ENCODE results near the gene TLR5.
A peak's percentile ranks its signal among the peaks of the same experiment; 100 is the strongest.

Gene TLR5

DNA sequence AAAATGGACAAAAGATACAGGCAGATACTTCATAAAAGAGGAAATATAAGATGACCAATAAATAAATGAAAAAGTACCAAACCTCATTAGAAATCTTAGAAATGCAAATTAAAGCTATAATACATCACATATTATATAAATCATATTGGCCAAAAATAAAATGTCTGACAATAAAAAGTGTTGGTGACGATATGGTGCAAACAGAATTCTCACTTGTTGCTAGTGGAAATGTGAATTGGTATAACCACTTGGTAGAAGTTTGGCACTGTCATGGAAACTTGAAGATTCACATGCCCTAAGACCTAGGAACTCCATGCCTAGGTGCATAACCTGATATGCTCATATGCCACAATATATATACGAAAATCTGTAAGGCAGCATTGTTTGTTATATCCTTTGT is 4.4 kb upstream of the TLR5 start:
- no peak for DNase-seq (ENCODE audit: low spot score)

DNA sequence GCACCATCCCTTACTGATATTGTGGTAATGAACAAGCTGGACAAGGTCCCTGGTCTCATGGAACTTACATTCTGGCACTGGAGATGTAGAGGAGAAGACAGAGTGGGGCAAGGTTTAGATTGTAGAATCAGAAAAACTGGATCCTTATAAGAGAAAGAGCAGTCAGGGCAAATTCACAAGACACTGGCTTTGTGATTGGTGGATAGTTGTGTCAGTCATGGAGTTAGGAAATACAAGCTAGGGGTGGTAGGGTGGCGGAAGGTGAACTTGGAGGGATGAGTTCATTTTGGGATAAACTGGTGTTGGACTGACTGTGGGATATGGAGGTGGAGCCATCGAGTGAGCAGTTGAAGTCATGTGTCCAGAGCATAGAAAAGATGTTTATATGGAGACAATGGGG is 3.7 kb upstream of the TLR5 start:
- DNase-seq (ENCODE audit: low spot score): no peak

DNA sequence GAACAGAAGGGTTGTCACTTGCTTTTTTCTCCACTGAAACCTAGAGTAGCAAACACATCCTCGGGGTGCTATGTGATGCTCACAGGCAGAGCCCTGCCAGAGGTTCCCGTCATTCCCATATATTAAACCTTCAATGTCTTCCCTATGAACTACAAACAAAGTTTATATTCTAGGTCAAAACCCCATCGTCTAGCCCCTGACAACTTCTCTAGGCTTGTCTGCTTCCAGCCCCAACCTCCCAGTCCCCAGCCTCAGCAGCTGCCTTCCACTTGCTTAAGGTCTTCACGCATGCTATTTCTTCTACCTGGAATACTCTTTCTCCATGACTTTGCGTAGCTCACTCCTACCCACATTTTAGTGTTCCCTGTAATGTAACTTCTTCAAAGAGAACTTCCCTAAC is 1.9 kb upstream of the TLR5 start:
- no peak for DNase-seq (ENCODE audit: low spot score)

DNA sequence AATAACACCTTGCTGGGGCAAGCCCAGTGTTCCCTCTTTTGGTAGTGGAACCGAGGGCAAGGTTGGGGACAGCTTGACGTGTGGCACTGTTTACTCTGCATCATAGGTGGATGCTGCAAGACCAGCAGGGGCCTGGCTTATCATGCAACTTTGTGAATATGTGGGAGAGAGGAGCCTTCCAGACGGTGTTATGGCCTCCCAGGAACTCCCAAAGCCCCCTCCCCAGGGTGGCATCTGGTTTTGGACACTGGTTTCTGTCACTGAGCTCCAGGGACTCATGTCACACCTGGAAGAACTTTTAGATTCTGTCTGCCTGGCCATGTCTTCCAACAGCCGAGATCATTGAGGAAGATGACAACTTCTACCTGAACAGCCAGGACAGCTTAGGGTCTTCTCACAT is 1.4 kb upstream of the TLR5 start:
- no peak for DNase-seq (ENCODE audit: low spot score)

DNA sequence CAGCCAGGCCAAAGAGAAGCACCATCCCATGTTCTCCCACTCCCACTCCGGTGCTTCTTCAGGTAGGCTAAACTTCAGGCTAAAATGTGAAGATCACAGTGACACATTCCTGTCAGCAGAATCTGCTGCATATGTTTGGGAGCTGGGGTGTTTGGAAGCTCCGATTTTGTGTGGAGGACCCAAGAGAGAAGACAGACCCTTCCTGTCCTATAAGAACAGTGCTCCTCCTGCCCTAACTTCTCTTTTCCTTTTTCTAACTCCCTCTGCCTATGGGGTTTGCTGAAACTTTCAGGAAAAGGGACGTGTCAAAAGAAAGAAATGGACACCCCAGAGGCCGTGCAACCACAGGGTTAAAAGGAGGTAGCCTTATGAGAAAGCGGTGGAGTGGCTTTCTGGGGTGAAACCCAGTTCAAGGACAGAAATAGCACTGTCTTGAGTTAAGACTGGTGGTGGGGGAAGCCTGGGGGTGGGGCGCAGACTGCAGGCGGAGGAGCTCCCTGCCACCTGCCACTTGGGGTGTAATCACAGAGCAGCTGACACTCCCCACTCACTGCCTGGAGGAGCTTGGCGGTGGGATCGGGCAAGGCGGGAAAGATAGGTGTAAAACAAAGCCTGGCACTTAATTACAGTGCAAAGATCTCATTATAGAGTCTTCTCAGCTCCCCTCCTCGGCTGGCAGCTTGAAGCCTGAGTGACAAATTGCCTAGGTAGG is 645 bp upstream of the TLR5 start:
- no peak for DNase-seq (ENCODE audit: low spot score)

DNA sequence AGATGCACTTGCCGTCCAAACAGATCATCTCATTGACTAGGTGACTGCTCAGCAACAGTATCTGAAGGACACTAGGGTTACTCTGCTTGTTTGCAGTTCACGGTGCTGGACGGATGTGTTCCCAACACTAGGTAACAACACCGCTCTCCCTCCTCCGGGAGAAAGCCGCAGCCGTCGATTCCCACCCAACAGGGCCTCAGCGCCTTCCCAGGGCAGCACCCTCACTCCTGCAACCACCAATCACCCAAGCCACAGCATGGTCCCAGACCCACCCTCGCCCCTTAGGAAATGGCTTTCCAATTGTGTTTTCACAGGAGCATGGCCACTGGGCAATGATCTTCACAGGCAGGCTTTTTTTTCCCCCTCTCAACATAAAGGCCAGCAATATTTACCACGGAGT is 779 bp downstream of the TLR5 start:
- DNase-seq (ENCODE audit: low spot score): no peak

DNA sequence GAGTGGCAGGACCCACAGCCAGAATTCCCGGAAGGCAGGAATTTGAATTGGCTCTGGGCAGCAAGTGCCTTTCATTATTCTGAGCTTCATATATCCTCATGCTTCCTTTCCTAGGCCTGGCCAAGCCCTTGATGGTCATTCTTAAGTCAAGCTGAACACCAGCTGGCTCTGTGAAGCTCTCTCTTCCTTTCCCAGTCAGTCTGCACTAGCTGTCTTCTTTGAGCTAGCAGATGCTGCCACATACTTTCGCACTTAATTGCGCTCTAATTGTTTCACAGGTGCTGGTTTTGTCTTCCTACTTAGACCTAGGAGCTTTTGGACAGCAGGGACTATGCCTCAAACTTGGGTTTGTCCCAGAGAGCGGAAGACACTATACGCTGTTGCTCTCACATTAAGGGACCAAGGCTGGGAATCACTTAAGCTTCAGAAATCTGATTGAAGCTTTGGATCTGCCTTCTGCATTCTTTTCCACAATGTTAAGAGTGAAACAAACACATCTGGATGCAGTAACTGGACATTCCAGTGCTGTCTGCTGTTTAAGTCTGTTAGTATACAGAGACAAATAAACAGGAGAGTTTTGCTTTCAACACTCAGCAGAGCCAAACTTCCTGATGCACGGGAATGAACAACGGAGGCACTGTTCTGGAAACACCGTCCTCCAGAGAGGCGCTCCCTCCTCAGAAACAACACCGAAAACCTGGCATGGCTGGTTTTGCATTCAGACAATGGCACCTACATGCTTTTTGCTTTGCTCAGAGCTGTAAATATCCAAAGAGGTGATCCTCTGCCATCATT is 2.2 kb downstream of the TLR5 start:
- DNase-seq (ENCODE audit: low spot score): no peak

DNA sequence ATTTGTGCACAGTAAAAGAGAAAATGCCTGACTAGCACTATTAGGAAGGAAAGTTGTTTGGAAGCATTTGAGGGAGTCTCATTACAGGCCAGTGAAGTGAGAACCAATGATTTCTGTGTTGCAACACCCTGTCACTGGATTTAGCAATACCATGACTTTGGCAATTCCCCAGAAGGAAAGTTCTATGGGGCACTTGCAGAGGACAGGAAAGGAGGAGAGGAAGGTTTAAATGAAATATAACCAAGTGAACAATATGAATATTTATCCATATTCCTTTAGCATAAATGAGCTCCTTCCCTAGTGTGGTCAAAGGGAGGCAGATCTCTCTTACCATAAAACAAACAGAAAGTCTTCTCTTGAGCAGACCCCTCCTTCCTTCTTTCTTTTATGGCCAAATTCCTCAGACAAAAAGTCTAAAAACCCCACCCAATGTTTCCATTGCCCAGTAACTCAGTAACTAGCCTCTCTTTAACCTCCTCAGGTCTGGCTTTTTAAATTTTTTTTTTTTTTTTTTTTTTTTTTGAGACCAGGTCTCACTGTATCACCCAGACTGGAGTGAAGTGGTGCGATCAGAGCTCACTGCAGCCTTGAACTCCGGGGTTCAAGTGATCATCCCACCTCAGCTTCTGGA is 5.5 kb downstream of the TLR5 start:
- DNase-seq (ENCODE audit: low spot score): no peak

DNA sequence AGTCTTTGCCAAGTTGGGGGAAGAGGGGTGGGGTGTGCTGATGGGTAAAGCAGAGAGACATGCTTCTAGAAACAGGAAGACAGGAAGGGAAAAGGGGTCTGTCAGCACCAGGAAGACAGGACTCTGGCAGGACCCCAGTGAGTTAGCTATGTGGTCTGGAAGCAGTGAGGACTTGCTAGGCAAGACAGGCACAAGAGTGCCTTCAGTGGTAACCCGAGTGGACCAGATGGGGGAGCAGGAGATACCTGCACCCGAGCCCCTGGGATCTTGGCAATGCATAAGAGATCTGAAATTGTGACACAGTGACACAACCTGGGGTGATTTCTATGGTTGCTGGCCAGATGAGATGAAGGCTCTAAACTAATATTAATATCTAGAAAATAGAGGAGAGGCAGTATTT is 7.0 kb downstream of the TLR5 start:
- DNase-seq (ENCODE audit: low spot score): no peak

DNA sequence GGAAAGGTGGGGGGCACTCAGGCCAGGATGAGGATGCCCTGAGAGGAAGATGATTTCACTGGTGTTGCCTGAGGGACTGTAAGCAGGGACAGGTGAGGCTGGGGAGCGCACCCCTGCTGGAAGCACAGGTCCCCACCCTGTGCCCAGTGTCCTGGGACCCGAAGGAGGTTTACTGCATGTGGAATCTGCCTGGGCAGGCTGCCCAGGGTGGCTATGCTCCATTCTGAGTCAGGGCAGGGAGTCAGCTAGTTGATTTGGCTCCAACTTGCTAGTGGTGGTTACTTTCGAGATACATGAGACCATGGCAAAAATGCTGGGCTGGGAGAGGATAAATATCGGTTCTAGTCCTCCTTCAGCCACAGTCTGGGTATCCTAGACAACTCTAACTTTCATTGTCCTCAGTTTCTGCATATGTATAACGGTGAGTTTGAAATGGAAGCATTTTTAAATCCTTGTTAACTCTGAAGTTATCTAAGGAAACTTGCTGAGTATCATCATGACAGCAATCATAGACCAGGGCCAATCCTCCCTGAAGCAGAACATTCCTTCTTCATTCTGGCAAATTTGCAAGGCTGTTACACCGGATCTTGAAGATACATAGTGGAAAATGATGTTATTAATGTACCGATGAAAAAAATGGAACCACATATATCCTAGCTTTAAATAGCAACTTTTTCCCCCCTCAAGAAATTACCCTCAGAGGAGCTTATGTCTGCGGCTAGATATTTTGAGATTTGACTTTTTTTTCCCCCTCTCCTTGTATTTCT is 7.7 kb downstream of the TLR5 start:
- no peak for DNase-seq (ENCODE audit: low spot score)

DNA sequence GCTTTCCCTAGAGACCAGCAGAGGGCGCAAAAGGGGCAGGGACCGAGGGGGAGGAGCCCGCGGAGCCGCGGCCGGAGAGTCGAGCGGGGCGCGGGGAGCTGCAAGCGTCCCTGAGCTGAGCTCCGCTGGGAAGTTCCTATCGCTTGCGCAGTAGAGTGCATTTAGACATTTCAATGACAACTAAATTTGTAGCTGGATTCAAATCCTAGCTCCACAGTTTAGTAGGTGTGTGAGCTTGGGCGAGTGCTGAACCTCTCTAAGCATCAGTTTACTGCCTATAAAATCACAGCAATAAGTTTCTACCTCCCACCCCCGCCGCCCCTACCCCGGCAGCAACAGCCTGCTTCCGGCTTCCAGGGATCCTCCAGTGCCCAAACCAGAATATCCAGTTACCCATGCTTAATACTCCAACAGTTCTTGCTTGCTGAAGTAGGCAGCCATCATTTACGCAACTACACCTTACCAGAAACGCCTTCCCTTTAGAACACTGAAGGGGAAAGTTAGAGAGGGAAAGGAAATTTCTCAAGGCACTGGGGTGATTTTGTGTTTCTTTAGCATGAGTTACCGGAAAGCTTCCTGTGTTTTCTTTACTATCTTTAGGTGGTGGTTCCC is 9.1 kb downstream of the TLR5 start:
- peak; percentile 97 for DNase-seq (ENCODE audit: low spot score)

DNA sequence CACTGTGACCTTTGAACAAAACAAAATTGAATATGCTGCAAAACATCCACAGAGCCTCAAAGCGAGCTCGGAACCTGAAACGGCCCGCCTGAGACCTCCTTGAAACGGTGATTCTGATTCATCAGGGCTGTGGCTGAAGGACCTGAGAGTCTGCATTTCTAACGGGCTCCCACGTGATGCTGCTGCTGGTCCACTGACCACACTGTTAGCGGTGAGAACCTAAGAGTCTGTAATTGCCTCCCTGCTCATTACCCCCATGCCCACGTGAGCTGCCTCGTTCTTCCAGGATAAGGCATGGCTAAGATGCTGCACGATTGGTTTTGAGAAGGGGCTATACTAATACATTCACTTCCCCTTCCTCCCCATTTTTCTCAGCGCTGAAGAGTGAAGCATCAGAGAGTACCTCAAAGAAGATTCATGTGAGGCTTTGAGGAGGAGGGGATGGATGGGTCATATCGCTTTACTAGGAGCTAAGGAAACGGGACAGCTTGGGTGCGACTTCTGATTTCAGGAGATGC is 9.7 kb downstream of the TLR5 start:
- no peak for DNase-seq (ENCODE audit: low spot score)

DNA sequence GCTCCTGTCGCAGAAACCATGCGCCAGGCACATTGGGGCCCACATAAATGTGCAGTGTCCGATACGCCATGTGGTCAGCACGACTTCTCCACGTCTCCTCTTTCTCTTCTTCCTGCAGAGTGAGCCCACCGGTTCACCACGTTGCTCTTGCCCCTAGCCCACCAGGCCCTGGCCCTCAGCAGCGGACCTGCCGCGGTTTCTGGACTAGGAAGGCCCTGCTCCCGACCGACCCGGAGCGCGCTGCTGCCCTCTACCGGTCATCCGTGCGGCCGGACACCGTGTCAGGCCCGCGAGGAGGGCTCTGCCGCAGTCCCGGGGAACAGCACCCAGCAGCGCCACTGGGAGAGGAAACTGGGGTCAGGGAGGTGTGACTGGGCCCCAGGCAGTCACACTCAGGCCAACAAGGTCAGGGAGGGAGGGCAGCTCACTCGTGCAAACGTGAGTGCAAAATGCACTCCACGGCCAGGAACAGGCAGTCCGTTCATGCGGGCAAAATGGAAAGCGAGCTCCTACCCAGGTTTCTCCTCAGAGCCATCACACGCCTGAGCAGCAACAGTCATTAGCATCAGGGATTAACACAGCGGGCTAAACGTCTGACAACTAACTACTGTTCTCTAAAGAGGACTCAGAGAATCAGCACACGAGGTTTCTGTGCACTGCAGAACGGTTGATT is 13.7 kb downstream of the TLR5 start:
- peak; percentile 74 for DNase-seq (ENCODE audit: low spot score)

DNA sequence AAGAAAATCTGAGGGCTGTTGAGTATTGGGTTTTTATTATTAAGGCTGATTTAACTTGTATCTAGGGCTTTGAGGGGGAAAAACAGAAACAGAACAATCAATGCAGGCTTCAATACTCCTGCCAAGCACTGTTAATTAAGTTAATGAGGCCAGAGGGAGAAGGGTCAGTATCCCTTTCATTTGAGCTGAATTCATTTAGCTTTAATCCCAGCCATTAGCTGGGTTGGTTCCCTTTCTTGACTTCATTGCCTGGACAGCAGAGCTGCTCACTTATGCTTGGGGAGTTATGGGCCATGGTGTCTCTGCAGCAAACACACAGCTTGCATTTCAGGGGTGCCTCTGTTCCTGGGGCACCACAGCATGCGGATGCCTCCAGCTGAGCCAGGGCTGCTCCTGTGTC is 16.3 kb downstream of the TLR5 start:
- no peak for DNase-seq (ENCODE audit: low spot score)

DNA sequence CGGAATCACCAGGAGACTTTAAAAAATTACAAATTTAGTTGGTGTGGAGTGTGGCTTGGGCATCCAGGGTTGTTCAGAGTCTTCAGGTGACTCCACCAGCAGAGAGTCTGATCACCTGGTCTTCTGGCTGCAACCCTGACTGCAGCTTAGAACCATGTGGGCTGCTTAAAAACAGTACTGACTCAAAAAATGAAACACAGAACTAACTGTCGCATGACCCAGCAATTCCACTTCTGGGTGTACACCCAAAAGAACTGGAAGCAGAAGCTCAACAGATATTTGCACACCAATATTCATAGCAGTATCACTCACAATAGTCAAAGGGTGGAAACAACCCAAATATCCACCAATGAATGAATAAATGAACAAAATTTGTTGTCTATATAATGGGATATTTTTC is 17.3 kb downstream of the TLR5 start:
- no peak for DNase-seq (ENCODE audit: low spot score)

DNA sequence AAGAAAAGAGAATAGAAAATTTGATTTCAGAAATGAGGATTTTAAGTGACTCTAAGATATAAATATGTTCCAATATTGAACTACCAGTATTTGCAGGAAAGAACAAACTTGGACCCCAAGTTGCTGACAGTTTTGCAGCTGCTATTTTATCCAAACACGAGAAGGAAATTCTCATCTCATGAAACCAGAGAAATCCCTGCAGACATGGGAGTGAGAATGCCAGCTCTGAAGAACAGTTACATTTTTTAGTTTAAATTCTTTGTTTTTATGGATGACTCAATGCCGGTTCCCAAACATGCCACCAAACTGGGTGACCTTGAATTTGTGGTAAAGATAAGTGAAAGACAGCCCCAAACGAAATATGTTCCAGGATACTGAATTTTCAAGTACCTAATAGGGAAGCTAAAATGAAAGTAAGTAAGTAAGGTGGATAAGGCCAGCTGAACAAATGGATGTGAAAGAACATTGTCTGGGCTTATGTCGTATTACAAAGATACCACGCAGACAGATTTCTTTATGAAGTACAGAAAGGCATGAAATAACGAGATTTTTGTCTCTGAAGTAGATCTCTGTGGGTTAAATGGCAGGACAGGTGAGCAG is 19.9 kb downstream of the TLR5 start:
- no peak for DNase-seq (ENCODE audit: low spot score)

DNA sequence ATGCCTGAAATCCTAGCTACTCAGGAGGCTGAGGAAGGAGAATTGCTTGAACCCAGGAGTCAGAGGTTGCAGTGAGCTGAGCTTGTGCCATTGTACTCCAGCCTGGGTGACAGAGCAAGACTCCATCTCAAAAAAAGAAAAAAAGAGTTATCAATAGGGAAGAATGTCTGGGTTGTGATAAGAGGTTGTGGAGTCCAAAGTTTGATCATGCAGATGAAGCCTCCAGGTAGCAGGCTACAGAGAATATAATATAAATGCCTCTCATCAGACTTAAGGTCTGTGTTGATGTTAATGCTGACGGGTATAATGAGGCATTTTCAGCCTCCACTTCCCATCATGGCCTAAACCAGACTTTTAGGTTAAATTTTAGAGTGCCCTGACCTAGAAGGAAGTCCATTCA is 24.6 kb downstream of the TLR5 start:
- DNase-seq (ENCODE audit: low spot score): no peak

DNA sequence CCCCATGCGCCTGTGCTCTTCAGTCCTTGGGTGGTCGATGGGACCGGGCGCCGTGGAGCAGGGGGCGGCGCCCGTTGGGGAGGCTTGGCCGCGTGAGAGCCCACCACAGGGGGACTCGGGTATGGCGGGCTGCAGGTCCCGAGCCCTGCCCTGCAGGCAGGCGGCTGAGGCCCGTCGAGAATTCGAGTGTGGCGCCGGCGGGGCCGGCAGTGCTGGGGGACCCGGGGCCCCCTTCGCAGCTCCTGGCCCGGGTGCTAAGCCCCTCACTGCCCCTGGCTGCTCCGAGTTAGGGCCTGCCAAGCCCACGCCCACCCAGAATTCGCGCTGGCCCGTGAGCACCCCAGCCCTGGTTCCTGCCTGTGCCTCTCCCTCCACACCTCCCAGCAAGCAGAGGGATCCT is 26.1 kb downstream of the TLR5 start:
- DNase-seq (ENCODE audit: low spot score): no peak

DNA sequence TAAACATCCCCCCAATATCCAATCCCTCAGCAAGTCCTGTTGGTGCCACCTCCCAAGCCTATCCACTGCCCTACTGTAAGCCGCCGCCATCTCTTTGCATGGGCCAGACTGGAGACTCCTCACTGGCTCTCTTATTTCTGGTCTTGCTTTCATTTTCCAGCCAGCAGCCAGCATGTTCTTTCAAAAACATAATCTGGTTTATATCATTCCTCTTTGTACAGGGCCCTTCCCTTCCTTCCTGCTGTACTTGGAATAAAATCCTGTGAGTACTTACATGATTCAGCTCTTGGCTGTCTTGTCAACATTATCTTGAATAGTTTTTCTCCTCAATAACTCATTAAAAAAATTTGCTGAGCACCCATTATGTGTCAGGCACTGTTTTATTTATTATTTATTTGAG is 28.2 kb downstream of the TLR5 start:
- DNase-seq (ENCODE audit: low spot score): no peak

DNA sequence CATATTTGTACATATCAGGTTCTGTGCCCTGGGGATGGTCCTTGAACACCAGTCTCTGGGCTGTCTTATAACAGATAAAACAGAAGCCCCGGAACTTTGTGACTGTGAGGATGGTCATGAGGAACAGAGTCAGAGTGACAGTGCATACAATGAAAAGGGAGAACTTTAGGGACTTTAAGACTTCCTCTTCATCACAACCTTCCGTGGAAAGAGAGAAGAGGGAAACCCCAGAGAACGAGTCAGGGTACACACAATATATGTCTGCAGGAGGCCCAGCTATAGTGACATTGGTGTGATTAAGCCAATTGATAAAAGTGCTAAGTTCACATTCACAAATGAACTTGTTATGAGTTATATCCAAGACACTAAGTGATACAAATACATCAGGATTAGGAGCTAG is 32.1 kb downstream of the TLR5 start:
- DNase-seq (ENCODE audit: low spot score): no peak

DNA sequence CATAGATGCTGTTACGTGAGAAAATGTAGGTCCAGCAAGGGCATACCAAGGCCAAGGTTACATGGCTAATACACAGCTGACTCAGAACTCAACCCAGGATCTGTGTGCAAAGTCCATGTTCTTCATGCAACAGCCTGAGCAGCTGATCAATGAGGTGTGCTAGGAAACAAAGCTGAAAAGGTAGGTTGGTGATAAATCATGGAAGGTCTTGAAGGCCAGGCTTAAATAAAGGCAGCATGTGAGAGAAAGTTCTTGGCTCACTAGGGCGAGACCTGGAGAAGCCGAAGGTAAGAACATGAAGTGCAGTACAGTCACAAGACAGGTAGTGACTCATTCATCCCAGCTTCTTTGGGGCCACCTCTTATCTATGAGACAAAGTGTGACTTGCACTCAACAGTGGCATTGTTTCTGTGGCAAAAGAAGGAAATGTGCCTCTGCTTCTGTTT is 33.4 kb downstream of the TLR5 start:
- DNase-seq (ENCODE audit: low spot score): no peak

Measured in D341Med (cell line).